Endothelial cell of umbilical vein (primary cell): ENCODE data around the gene APOL2.

Experiments used
- CTCF ChIP-seq, 2 donors: IDR thresholded peaks; 1 replicate in 1 of 2; 2 replicates in 1 of 2; pipeline ENCODE4 v1.5.1; 2011; ENCODE audit warnings: low read length in 2 of 2, mild to moderate bottlenecking in 2 of 2, moderate library complexity in 2 of 2, control low read depth in 1 of 2, inconsistent platforms in 1 of 2, low read depth in 1 of 2; ENCODE audit not compliant: insufficient read depth in 1 of 2; ENCODE audit errors: extremely low read depth in 1 of 2
- EZH2 ChIP-seq: IDR thresholded peaks from 2 replicates; pipeline ENCODE4 v1.6.1; 2012; ENCODE audit warnings: borderline replicate concordance, low read depth, mild to moderate bottlenecking, moderate library complexity, low read length, inconsistent platforms; ENCODE audit not compliant: severe bottlenecking
- MAX ChIP-seq: IDR thresholded peaks from 2 replicates; pipeline ENCODE4 v1.6.1; 2011; ENCODE audit not compliant: insufficient read depth, insufficient read length
- MYC ChIP-seq: IDR thresholded peaks from one replicate; pipeline ENCODE4 v1.6.1; 2011; ENCODE audit warnings: mild to moderate bottlenecking, low read depth, low read length
- POLR2A ChIP-seq: IDR thresholded peaks from 2 replicates; pipeline ENCODE4 v1.6.1; 2012; ENCODE audit warnings: low read depth, mild to moderate bottlenecking, control low read depth, low read length

- TF ChIP-seq CTCF (IDR thresholded peaks at IDR 0.05; ENCODE audit: extremely low read depth in 1 of 2, insufficient read depth in 1 of 2, low read depth in 1 of 2, low read length in 2 of 2) (no peak), EZH2 (no peak), POLR2A (no peak), MAX (no peak), MYC (no peak)
Observed at GRCh38 chr22:36206255-36206654, 33.1 kb downstream of the APOL2 start.
